Measurements from ENCODE around the gene SMG6.

DNA sequence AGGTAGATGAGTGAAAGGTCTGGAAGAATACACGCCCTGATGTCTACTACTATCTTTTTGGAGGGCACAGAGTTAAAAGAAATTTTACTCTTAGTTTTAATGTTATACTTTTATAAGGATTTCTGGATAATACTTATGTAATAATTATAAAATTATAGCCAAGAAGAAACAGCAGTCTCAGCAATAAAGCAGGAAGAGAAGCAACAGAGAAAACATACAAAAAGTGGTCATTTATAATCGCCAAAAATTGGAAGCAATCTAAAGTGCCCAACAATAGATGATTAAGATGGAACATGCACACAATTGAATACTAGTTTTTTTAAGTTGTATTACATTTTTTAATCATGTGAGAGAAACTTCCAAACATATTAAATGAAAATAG is 64.4 kb downstream of the SMG6 start:
- TF ChIP-seq, protein P1, sequence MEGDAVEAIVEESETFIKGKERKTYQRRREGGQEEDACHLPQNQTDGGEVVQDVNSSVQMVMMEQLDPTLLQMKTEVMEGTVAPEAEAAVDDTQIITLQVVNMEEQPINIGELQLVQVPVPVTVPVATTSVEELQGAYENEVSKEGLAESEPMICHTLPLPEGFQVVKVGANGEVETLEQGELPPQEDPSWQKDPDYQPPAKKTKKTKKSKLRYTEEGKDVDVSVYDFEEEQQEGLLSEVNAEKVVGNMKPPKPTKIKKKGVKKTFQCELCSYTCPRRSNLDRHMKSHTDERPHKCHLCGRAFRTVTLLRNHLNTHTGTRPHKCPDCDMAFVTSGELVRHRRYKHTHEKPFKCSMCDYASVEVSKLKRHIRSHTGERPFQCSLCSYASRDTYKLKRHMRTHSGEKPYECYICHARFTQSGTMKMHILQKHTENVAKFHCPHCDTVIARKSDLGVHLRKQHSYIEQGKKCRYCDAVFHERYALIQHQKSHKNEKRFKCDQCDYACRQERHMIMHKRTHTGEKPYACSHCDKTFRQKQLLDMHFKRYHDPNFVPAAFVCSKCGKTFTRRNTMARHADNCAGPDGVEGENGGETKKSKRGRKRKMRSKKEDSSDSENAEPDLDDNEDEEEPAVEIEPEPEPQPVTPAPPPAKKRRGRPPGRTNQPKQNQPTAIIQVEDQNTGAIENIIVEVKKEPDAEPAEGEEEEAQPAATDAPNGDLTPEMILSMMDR (conservative IDR thresholded peaks at IDR 0.05; ENCODE audit: low read depth, low read length), result no peak
- no peak for TF ChIP-seq EZH2 (IDR thresholded peaks at IDR 0.05; ENCODE audit: borderline replicate concordance, low read depth, low read length, poor library complexity, severe bottlenecking)
